IMR-90 (cell line): ENCODE data around the gene SYT6.

Experiments used
- CEBPB ChIP-seq: IDR thresholded peaks from 2 replicates; pipeline ENCODE4 v1.6.1; 2012; ENCODE audit warnings: low read depth, low read length, improper control_type of control experiment
- CHD1 ChIP-seq: IDR thresholded peaks from 2 replicates; pipeline ENCODE4 v1.6.1; 2012; ENCODE audit warnings: low read depth, low read length, improper control_type of control experiment
- CTCF ChIP-seq: conservative IDR thresholded peaks from 2 replicates; pipeline ENCODE4 v1.5.1; 2012; ENCODE audit warnings: mild to moderate bottlenecking, low read depth, low read length, improper control_type of control experiment
- FOS ChIP-seq: fragments of 150-350 bp; IDR thresholded peaks from 2 replicates; pipeline ENCODE4 v1.6.1; 2016; ENCODE audit warnings: low read depth, low read length
- MAZ ChIP-seq: IDR thresholded peaks from 2 replicates; pipeline ENCODE4 v1.6.1; 2012; ENCODE audit warnings: low read depth, mild to moderate bottlenecking, low read length, improper control_type of control experiment, moderate library complexity, borderline replicate concordance
- POLR2A ChIP-seq: IDR thresholded peaks from 2 replicates; pipeline ENCODE4 v1.6.1; 2012; ENCODE audit warnings: mild to moderate bottlenecking, low read depth, low read length
- RAD21 ChIP-seq: IDR thresholded peaks from 2 replicates; pipeline ENCODE4 v1.6.1; 2012; ENCODE audit warnings: low read length, improper control_type of control experiment
- RCOR1 ChIP-seq: IDR thresholded peaks from 2 replicates; pipeline ENCODE4 v1.6.1; 2012; ENCODE audit warnings: mild to moderate bottlenecking, low read length, improper control_type of control experiment; ENCODE audit not compliant: insufficient replicate concordance
- TF ChIP-seq, protein P1 (sequence below): fragments of 150-350 bp; IDR thresholded peaks from 2 replicates; pipeline ENCODE4 v1.6.1; 2016; ENCODE audit warnings: low read depth, mild to moderate bottlenecking, low read length, moderate library complexity, borderline replicate concordance
- TF ChIP-seq, protein P2 (sequence below): fragments of 150-350 bp; IDR thresholded peaks from 2 replicates; pipeline ENCODE4 v1.6.1; 2017; ENCODE audit warnings: mild to moderate bottlenecking, antibody characterized with exemption, low read length, low read depth

- TF ChIP-seq RAD21 (no peak), CTCF (no peak), MAZ (no peak), CHD1 (no peak), FOS (no peak), POLR2A (no peak), CEBPB (peak; percentile 21; the same call in 1 of the 2 replicates), RCOR1 (no peak)
- TF ChIP-seq, protein P1, sequence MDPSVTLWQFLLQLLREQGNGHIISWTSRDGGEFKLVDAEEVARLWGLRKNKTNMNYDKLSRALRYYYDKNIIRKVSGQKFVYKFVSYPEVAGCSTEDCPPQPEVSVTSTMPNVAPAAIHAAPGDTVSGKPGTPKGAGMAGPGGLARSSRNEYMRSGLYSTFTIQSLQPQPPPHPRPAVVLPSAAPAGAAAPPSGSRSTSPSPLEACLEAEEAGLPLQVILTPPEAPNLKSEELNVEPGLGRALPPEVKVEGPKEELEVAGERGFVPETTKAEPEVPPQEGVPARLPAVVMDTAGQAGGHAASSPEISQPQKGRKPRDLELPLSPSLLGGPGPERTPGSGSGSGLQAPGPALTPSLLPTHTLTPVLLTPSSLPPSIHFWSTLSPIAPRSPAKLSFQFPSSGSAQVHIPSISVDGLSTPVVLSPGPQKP: no peak
- TF ChIP-seq, protein P2, sequence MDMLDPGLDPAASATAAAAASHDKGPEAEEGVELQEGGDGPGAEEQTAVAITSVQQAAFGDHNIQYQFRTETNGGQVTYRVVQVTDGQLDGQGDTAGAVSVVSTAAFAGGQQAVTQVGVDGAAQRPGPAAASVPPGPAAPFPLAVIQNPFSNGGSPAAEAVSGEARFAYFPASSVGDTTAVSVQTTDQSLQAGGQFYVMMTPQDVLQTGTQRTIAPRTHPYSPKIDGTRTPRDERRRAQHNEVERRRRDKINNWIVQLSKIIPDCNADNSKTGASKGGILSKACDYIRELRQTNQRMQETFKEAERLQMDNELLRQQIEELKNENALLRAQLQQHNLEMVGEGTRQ: no peak
Observed at GRCh38 chr1:114082867-114083585, 70.6 kb downstream of the SYT6 start.
